GM18502 (cell line): ENCODE measurements around the gene WDR82.

Source experiments
- ATAC-seq: cut with Tn5 transposase; IDR thresholded peaks from one replicate; pipeline ENCODE4 v1.9.1; 2021; ENCODE audit warnings: mild to moderate bottlenecking; ENCODE audit not compliant: unreplicated experiment, poor library complexity

The WDR82 gene

GRCh38 chr3:52310861-52311575 lies 32.6 kb upstream of the WDR82 start:
- ATAC-seq: peak; percentile 53

GRCh38 chr3:52308308-52308707 lies 29.9 kb upstream of the WDR82 start:
- no peak for ATAC-seq

- no peak for ATAC-seq
Measured at GRCh38 chr3:52306978-52307377, 28.5 kb upstream of the WDR82 start.

- no peak for ATAC-seq
Measured at GRCh38 chr3:52305926-52306325, 27.5 kb upstream of the WDR82 start.

GRCh38 chr3:52303811-52304210 lies 25.4 kb upstream of the WDR82 start:
- no peak for ATAC-seq

GRCh38 chr3:52302426-52303145 lies 24.1 kb upstream of the WDR82 start:
- no peak for ATAC-seq

GRCh38 chr3:52299879-52300611 lies 21.6 kb upstream of the WDR82 start:
- no peak for ATAC-seq

- no peak for ATAC-seq
Measured at GRCh38 chr3:52299247-52299878, 20.9 kb upstream of the WDR82 start.

GRCh38 chr3:52298149-52299098 lies 20.0 kb upstream of the WDR82 start:
- ATAC-seq: no peak

GRCh38 chr3:52297242-52298148 lies 19.0 kb upstream of the WDR82 start:
- ATAC-seq: no peak

- ATAC-seq: no peak
Measured at GRCh38 chr3:52295671-52296208, 17.3 kb upstream of the WDR82 start.

- ATAC-seq: no peak
Measured at GRCh38 chr3:52294320-52295150, 16.1 kb upstream of the WDR82 start.

GRCh38 chr3:52293491-52294319 lies 15.3 kb upstream of the WDR82 start:
- no peak for ATAC-seq

- ATAC-seq: no peak
Measured at GRCh38 chr3:52292247-52293065, 14.0 kb upstream of the WDR82 start.

GRCh38 chr3:52291508-52292181 lies 13.2 kb upstream of the WDR82 start:
- no peak for ATAC-seq
